CD4-positive, alpha-beta memory T cell (primary cell): Measurements from ENCODE around the gene GOLGA3. TPM values are rescaled to one million over a fixed set of nuclear protein-coding genes. Genes with fewer than 3 reads are reported as not detected.
A peak's percentile ranks its signal among the peaks of the same experiment; 100 is the strongest.
"Not testable (repeated sequence)": the region's sequence is repeated elsewhere in the genome, so short reads cannot be mapped to it uniquely, and the experiment has no call there.

Experiments used
- CTCF ChIA-PET: fragments of 350-600 bp; sonication (Branson Sonifier 250); formaldehyde crosslinking; loops from one replicate; lab custom pipeline; 2021; ENCODE audit warnings: inconsistent platforms; ENCODE audit not compliant: partially characterized antibody; lab: Charles Lee
- POLR2A ChIA-PET: fragments of 350-600 bp; sonication (Branson Sonifier 250); formaldehyde crosslinking; loops from one replicate; lab custom pipeline; 2021; ENCODE audit not compliant: partially characterized antibody; lab: Charles Lee
- DNase-seq, 5 donors: peaks; one replicate each; pipeline versions ENCODE4 v3.0.0 to v3.0.0-alpha.2; 2020 to 2022; ENCODE audit warnings: mixed read lengths in 1 of 5
- H3K27ac ChIP-seq: one replicate; pipeline ENCODE4 v1.7.0; 2013; ENCODE audit warnings: low read depth, low read length
- H3K27me3 ChIP-seq: 2 replicates; pipeline ENCODE4 v1.7.0; 2013; ENCODE audit warnings: mild to moderate bottlenecking, low read length, moderate library complexity; ENCODE audit not compliant: insufficient read depth
- H3K36me3 ChIP-seq: 2 replicates; pipeline ENCODE4 v1.7.0; 2013; ENCODE audit warnings: mild to moderate bottlenecking, low read length, moderate library complexity; ENCODE audit not compliant: insufficient read depth
- H3K4me1 ChIP-seq: 2 replicates; pipeline ENCODE4 v1.7.0; 2013; ENCODE audit warnings: mild to moderate bottlenecking, low read length, moderate library complexity; ENCODE audit not compliant: insufficient read depth
- H3K4me3 ChIP-seq, 2 donors: one replicate each; pipeline ENCODE4 v1.7.0; 2013; ENCODE audit warnings: low read length in 2 of 2, mild to moderate bottlenecking in 1 of 2
- H3K9me3 ChIP-seq, 2 donors: one replicate each; pipeline ENCODE4 v1.7.0; 2013; ENCODE audit warnings: low read length in 2 of 2, control low read depth in 1 of 2; ENCODE audit not compliant: control insufficient read depth in 1 of 2
- H3K27ac Mint-ChIP-seq, 7 donors: one replicate each; pipeline ENCODE4 v1.8.0; 2020 to 2021; ENCODE audit warnings: mixed read lengths in 7 of 7, mild to moderate bottlenecking in 6 of 7, inconsistent platforms in 3 of 7, moderate library complexity in 3 of 7
- H3K27me3 Mint-ChIP-seq, 2 donors: one replicate each; pipeline ENCODE4 v1.8.0; 2020 to 2021; ENCODE audit warnings: mixed read lengths in 2 of 2
- H3K36me3 Mint-ChIP-seq, 2 donors: one replicate each; pipeline ENCODE4 v1.8.0; 2020 to 2021; ENCODE audit warnings: mixed read lengths in 2 of 2, inconsistent platforms in 1 of 2, mild to moderate bottlenecking in 1 of 2
- H3K4me1 Mint-ChIP-seq, 4 donors: one replicate each; pipeline ENCODE4 v1.8.0; 2020 to 2021; ENCODE audit warnings: mixed read lengths in 4 of 4, mild to moderate bottlenecking in 1 of 4
- H3K4me3 Mint-ChIP-seq, 8 donors: one replicate each; pipeline ENCODE4 v1.8.0; 2020 to 2021; ENCODE audit warnings: mixed read lengths in 8 of 8, mild to moderate bottlenecking in 7 of 8, moderate library complexity in 6 of 8, inconsistent platforms in 3 of 8
- H3K9me3 Mint-ChIP-seq, 8 donors: one replicate each; pipeline ENCODE4 v1.8.0; 2020 to 2021; ENCODE audit warnings: mixed read lengths in 8 of 8, mild to moderate bottlenecking in 5 of 8, inconsistent platforms in 3 of 8, moderate library complexity in 1 of 8
- intact Hi-C: fragments of 100-400 bp; cut with micrococcal nuclease; formaldehyde crosslinking; loops from one replicate; pipeline ENCODE4 v1.15.1; 2023
- polyA plus RNA-seq, 2 donors: library from polyadenylated mRNA; unstranded; fragments of 300-500 nt; fragmentation: Illumina TruSeq; gene quantifications; one replicate each; pipeline ENCODE4 v1.2.3, GENCODE V29; 2021
- total RNA-seq, 2 experiments: library from RNA; stranded (reverse); gene quantifications; one replicate each; pipeline ENCODE4 v1.2.3, GENCODE V29; 2021

Gene GOLGA3
- total and polyA plus RNA-seq, 4 experiments from 2014 or later, result 0.35 to 67.6 (median 38.3) TPM

DNA sequence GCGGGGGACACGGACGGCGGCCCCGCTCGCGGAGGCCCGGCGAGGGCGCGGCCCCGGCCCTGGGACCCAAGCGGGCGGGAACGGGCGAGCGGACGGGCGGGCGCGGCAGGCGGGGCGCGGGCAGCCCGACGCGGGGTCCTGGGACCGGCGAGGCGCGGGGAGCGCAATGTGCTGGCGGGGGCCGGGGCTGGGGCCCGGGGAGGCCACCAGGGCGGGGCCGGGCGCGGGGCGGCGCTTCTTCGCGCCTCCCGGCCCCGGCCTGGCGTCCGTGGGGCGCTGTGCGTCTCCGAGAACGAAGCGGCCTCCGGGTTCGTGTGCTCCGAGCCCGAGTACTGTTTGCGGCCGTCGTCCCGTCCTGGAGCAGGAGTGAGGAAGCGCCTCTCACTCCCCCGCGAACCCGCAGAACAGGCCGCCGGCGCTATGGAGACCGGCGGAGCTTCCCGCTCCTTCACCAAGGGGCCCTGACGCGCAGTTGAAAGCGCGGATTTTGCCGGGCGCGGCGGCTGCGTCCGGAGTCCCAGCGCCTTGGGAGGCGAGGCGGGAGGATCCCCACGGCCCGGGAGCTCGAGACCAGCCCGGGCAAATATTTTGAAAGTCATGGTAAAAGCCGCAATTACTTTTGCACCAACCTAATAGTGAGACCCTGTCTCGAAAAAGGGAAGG, 66.6 kb downstream of the GOLGA3 start:
- ChIA-PET POLR2A (interaction anchor here (0.7 to 2.3 kb wide), 10 partner anchors 8 to 225 kb away, joined by 3 to 11 read pairs (median 5); partner anchors contain the start of genes CHFR and PGAM5), CTCF (interaction anchor here (1.0 to 1.2 kb wide), 2 partner anchors 143 to 144 kb away, joined by 3 to 5 read pairs; no protein-coding TSS in a partner anchor)
- peak overlapping the region; percentile 61 to 92 (median 87) for H3K27ac Mint-ChIP-seq
- H3K4me1 ChIP-seq, result peaks cover 24% of the 10 kb centered on the region
- no peaks in the 10 kb centered on the region for H3K9me3 ChIP-seq
- H3K36me3 ChIP-seq, result no peaks in the 10 kb centered on the region
- H3K4me3 ChIP-seq, result peak overlapping the region; percentile 65 to 66
- intact Hi-C loops, result loop anchor here (1.0 to 5.0 kb wide), 8 partner anchors 52 to 369 kb away; partner anchors contain the start of genes CHFR, GOLGA3, PGAM5 and POLE
- no peaks in the 10 kb centered on the region for H3K27me3 ChIP-seq
- peak overlapping the region; percentile 72 to 88 (median 80) for H3K4me3 Mint-ChIP-seq
- no peaks in the 10 kb centered on the region for H3K27me3 Mint-ChIP-seq
- peak; percentile 80 to 89 (median 87) for DNase-seq
- H3K27ac ChIP-seq, result peak overlapping the region; percentile 81
- peaks cover 12 to 25% (median 20%) of the 10 kb centered on the region in 4 donors for H3K4me1 Mint-ChIP-seq
- peaks cover 2 to 18% of the 10 kb centered on the region in 2 donors for H3K36me3 Mint-ChIP-seq
- H3K9me3 Mint-ChIP-seq, result peaks cover 0 to 3% (median 0%) of the 10 kb centered on the region in 8 donors

DNA sequence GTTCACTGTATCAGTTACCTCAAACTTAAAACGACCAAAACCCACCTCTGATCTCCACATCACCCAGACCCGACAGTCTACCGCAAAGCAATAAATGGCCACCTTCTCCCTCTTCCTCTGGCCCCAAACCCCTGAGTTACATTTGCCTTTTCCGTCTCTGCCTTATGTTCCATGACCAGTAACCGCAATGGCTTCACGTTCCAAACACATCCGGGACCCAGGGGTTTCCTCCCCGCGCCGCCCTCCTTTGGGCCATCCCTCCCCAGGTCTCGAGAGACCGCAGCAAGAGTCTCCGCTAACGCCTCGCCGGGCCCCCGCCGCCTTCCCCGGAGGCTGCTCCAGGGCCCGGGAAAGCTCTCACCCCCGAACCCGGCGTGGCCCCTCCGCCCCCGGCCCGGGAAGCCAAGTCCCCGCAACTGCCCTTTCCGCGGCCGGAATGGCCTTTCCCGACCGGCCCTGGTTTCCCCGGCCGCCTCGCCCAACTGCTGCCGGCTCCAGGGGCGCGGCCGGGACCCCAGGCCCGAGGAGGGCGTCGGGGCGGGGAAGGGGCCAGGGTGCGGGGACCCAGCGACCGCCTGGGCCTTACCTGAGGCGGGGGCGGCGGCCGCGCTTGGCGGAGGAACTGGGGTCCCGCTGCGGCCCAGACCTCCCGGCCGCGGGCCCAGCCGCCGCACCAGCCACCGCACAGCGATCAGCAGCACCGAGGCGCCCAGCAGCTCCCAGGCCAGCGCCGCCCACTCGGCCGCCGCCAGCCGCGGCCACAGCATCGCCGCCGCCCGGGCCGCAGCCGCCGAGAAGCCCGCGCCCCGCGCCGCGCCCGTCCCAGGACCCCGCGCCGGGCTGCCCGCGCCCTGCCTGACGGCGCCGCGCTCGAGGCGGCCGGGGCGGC, 67.4 kb downstream of the GOLGA3 start, which contains the start of gene ANKLE2:
TSS of gene ANKLE2 (minus strand) at position 801 of the 889 bp plus-strand sequence. CDS start at position 767, 34 bp downstream.
- peak within 1 kb of the TSS; percentile 82 to 99 (median 93) for H3K4me3 Mint-ChIP-seq
- peaks cover 4 to 21% of the 10 kb centered on the region in 2 donors for H3K36me3 Mint-ChIP-seq
- no peaks in the 10 kb centered on the region for H3K27me3 Mint-ChIP-seq
- H3K4me1 Mint-ChIP-seq, result peaks cover 14 to 27% (median 22%) of the 10 kb centered on the region in 4 donors
- peaks cover 0 to 3% (median 0%) of the 10 kb centered on the region in 8 donors for H3K9me3 Mint-ChIP-seq
- CTCF ChIA-PET, result interaction anchor here (1.0 to 1.2 kb wide), 3 partner anchors 11 to 145 kb away, joined by 3 to 5 read pairs (median 3); no protein-coding TSS in a partner anchor
- peak within 1 kb of the TSS; percentile 95 to 99 (median 97) for H3K27ac Mint-ChIP-seq
- H3K27me3 ChIP-seq, result no peaks in the 10 kb centered on the region
- H3K27ac ChIP-seq, result peak within 1 kb of the TSS; percentile 89
- H3K36me3 ChIP-seq, result no peaks in the 10 kb centered on the region
- H3K4me3 ChIP-seq, result peak within 1 kb of the TSS; percentile 75 to 81
- intact Hi-C loops, result loop anchor here (1.0 to 5.0 kb wide), 5 partner anchors 66 to 370 kb away; partner anchors contain the start of genes GOLGA3, ZNF10, ZNF140 and ZNF84
- H3K4me1 ChIP-seq, result peaks cover 24% of the 10 kb centered on the region
- H3K9me3 ChIP-seq, result no peaks in the 10 kb centered on the region
- POLR2A ChIA-PET, result interaction anchor here (1.0 to 2.3 kb wide), 11 partner anchors 9 to 319 kb away, joined by 3 to 11 read pairs (median 5); partner anchors contain the start of genes CHFR, PGAM5 and ZNF605
- DNase-seq, result peak; percentile 68 to 86 (median 70)

DNA sequence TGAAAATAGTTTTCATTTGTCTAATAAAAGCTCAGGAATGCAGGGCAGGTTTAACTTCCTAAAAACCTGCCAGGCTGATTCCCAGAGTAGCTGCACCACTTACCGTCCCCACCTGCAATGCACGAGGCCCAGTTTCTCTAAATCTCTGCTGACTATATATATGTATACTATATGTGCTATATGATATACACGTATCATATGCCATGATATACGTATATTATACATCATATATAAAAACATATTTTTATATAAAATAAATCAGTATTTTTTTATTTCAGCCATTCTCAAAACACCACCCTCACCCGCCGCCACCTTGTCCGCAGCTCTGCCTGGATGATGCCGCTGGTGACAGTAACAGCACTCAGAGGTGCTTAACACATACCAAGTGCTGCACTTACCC, 69.3 kb downstream of the GOLGA3 start:
- CTCF ChIA-PET, result interaction anchor here (1.0 to 1.2 kb wide), 2 partner anchors 10 to 63 kb away, joined by 3 read pairs; no protein-coding TSS in a partner anchor
- Mint-ChIP-seq H3K36me3 (peaks cover 10 to 29% of the 10 kb centered on the region in 2 donors), H3K27me3 (no peaks in the 10 kb centered on the region), H3K27ac (peak overlapping the region in 4 of 7 donors; percentile 31 to 97 (median 55)), H3K4me3 (peak overlapping the region in 6 of 8 donors; percentile 35 to 99 (median 88)), H3K4me1 (peaks cover 14 to 27% (median 21%) of the 10 kb centered on the region in 4 donors), H3K9me3 (peaks cover 0 to 3% (median 0%) of the 10 kb centered on the region in 8 donors)
- Histone ChIP-seq H3K36me3 (peaks cover 7% of the 10 kb centered on the region), H3K27ac (no peak overlapping the region), H3K4me1 (peaks cover 24% of the 10 kb centered on the region), H3K4me3 (no peak overlapping the region), H3K27me3 (no peaks in the 10 kb centered on the region), H3K9me3 (no peaks in the 10 kb centered on the region)
- no peak for DNase-seq
- intact Hi-C loops, result no loop called here
- POLR2A ChIA-PET, result no interaction called here

- H3K9me3 ChIP-seq, DNase-seq, H3K27ac Mint-ChIP-seq, intact Hi-C loops, H3K27me3 Mint-ChIP-seq, H3K36me3 ChIP-seq, H3K27ac ChIP-seq, H3K4me3 ChIP-seq, POLR2A ChIA-PET, H3K9me3 Mint-ChIP-seq, H3K4me3 Mint-ChIP-seq, H3K27me3 ChIP-seq: not testable (repeated sequence)
- CTCF ChIA-PET, result interaction anchor here (1.0 to 1.2 kb wide), 2 partner anchors 10 to 63 kb away, joined by 3 read pairs; no protein-coding TSS in a partner anchor
- Mint-ChIP-seq H3K4me1 (peaks cover 14 to 27% (median 22%) of the 10 kb centered on the region in 4 donors), H3K36me3 (peaks cover 14 to 31% of the 10 kb centered on the region in 2 donors)
- H3K4me1 ChIP-seq, result peaks cover 24% of the 10 kb centered on the region
Measured at GRCh38 chr12:132758825-132759224, 69.8 kb downstream of the GOLGA3 start.

- H3K27me3 ChIP-seq, result no peaks in the 10 kb centered on the region
- no peak overlapping the region for H3K4me3 Mint-ChIP-seq
- no peaks in the 10 kb centered on the region for H3K27me3 Mint-ChIP-seq
- H3K4me3 ChIP-seq, result no peak overlapping the region
- intact Hi-C loops, result no loop called here
- no peak overlapping the region for H3K27ac ChIP-seq
- no peak overlapping the region for H3K27ac Mint-ChIP-seq
- H3K9me3 Mint-ChIP-seq, result no peaks in the 10 kb centered on the region
- H3K9me3 ChIP-seq, result no peaks in the 10 kb centered on the region
- H3K4me1 ChIP-seq, result no peaks in the 10 kb centered on the region
- peaks cover 3 to 9% (median 6%) of the 10 kb centered on the region in 4 donors for H3K4me1 Mint-ChIP-seq
- POLR2A ChIA-PET, result interaction anchor here (0.6 kb wide), 1 partner anchor 62 kb away, joined by 3 read pairs; no protein-coding TSS in a partner anchor
- peaks cover 23 to 43% of the 10 kb centered on the region in 2 donors for H3K36me3 Mint-ChIP-seq
- DNase-seq, result no peak
- peaks cover 41% of the 10 kb centered on the region for H3K36me3 ChIP-seq
- CTCF ChIA-PET, result interaction anchor here (0.9 kb wide), 1 partner anchor 14 kb away, joined by 4 read pairs; no protein-coding TSS in a partner anchor
Measured at GRCh38 chr12:132754160-132754932, 74.3 kb downstream of the GOLGA3 start.

GRCh38 chr12:132753670-132754069, 75.0 kb downstream of the GOLGA3 start:
- H3K36me3 ChIP-seq, result peaks cover 44% of the 10 kb centered on the region
- H3K9me3 Mint-ChIP-seq, H3K27ac ChIP-seq, intact Hi-C loops, DNase-seq, POLR2A ChIA-PET, H3K9me3 ChIP-seq, H3K4me1 ChIP-seq, H3K27ac Mint-ChIP-seq, H3K4me1 Mint-ChIP-seq, H3K4me3 ChIP-seq, H3K27me3 ChIP-seq, H3K27me3 Mint-ChIP-seq, H3K4me3 Mint-ChIP-seq: not testable (repeated sequence)
- CTCF ChIA-PET, result interaction anchor here (0.9 kb wide), 1 partner anchor 14 kb away, joined by 3 read pairs; no protein-coding TSS in a partner anchor
- H3K36me3 Mint-ChIP-seq, result peaks cover 23 to 47% of the 10 kb centered on the region in 2 donors
